ENCODE measurements around the gene KBTBD4.
"Not testable (repeated sequence)": the region's sequence is repeated elsewhere in the genome, so short reads cannot be mapped to it uniquely, and the experiment has no call there.

The KBTBD4 gene

DNA sequence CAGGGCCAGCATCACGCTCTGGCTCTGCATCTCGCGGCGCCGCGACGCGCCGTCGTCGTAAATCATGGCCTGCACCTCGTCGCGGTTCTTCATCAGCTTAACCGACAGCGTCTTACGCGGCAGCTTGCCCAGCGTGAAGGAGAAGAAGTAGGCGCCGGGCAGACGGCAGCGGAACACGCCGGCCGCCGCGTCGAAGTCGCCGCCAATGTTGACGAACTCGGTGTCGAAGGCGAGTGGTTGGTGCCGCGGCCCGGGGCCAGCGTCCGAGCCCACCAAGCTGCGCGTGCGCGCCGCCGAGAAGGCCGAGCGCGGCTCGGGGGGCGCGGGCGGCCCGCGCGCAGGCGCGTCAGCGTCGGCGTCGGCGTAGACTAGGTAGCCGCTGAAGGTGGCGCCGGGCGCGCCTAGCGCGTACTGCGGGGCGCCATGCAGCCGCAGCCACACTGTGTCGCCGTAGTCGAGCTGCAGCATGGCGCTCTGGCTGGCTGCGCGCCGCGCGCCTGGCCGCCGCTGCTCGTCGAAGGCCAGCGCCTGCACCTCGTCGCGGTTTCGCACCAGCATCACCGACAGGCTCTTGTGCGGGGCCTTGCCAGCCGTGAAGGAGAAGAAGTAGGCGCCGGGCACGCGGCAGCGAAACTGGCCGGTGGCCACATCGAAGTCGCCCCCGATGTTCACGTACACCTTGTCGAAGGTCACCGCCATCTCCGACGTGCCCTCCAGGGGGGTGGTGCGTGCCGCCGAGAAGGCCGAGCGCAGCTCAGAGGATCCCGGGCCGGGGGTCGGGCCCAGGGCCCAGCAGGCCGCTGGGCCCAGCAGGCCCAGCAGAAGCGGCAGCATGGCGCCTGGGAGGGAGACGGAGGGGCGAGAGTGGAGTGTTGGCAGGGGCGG lies 11.4 kb upstream of the KBTBD4 start:
- no peak for FAIRE-seq

DNA sequence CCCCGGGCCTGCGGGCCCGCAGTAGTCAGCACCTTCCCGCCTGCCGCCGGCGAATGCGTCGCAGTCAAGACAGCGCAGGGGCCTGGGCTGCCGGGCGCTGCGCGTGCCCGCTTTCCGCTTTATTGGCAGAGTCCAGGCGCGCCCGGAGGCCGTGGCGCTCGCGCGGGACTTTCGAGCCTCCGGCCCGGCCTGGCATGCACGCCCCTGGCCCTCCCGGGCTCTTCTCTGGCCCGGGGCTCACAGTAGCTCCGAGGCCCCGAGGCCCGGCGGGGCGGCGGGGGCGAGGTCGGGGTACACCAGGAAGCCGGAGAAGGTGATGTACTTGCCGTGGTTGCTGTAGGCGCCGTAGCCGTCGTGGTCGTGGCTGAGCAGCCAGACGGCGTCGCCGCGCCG lies 10.8 kb upstream of the KBTBD4 start:
- no peak for FAIRE-seq

DNA sequence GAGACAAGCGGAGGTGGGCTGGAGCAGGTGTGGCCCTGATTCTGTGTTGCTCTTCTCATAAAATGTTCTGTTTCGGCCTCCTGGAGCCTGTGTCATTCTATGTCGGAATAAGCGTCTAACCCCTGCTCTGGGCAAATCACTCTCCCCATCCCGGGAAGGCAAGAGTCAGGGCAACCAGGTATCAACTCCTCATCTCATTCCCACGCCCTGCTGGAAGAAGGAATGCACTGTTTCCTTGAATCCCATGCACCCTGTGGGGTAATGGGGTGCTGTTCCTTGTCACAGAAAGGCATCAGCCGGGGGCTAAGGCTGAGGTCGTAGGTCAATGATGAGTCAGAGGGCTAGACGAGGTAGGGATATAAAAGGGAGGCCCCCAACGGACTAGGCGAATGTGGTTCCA lies 10.3 kb upstream of the KBTBD4 start:
- FAIRE-seq: no peak

DNA sequence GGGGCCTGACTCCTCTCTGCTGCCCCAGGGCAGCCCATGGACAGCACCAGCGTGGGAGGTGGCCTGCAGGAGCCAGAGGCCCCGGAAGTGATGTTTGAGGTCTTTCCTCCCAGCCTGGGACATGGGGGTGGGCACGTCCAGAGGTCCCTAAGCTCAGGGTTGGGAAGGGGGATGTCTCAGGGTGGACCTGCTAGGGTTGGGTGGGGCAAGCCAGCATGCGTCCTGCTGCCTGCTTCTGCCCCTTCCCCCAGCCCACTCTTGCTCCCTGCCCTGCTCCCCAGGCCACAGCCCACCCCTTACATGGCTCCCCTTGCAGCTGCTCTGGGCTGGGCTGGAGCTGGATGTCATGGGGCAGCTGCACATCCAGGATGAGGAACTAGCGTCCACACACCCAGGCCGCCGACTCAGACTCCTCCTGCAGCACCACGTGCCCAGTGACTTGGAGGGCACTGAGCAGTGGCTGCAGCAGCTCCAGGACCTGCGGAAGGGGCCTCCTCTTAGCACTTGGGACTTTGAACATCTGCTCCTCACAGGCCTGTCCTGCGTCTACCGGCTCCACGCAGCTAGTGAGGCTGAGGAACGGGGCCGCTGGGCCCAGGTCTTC lies 9.1 kb upstream of the KBTBD4 start:
- FAIRE-seq: no peak

DNA sequence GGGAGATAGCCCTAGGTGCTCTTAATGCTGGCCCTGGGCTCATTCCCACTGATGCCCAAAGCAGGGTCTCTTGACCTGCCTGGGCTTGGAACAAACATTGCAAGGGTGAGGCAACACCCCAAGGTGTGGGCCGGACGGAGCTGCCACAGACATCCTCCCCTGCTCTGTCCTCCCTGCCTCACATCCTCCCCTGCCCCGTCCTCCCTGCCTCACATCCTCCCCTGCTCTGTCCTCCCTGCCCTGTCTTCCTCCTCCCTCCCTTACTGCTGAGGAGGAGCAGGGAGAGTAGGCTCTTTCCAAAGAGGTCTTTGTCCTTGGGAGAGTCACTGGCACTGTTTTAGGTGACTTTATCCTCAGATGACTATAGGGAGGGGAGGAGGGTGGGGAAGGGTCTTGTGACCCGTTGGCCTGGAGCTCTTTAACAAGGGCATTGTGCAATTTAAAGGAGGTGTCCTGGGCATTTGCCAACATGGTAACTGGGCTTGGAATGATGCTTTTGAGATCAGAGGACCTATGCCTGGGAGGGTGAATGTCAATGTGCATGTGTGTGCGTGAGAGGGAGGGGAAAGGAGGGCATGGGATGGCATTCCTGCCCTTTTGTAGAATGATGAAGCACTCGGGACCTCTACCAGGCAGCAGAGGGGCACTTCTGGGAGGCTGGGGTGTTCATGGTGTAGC lies 8.4 kb upstream of the KBTBD4 start:
- FAIRE-seq: no peak

DNA sequence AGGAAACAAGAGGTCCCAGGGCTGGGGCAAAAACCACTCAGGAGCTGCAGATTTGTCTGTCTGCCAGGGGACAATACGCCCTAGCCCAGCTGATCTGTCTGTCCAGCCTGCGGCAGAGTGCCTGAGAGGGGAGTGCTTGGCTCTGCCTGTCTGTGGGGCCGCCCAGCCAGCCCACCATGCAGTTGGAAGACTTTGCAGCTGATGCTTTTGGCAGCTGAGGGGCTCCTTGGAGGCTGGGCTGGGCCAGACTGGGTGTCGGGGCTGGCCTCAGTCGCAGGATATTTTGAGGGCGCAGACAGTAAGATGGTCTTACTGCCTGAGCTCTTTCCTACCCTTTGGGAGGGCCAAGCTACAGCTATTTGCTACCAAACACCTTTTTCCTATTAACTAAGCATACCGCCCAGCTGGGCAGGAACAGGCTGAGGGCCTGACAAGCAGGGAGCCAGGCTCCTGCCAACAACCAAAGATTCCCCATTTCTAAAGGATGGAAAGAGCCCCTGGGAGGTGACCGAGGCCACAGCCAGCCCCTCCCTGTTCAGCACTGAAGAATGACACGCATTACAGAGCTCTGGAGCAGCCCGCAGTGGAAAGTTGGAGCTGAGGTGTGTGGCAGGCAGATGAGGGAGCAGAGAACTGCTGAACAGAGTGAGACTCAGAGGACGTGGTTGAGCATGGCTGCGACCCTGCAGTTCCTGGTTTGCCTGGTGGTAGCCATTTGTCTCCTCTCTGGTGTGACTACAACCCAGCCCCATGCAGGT lies 7.5 kb upstream of the KBTBD4 start, which contains the start of gene FAM180B:
TSS of gene FAM180B (plus strand) at position 581 of the 758 bp plus-strand sequence. CDS start at position 672, 91 bp downstream.
- FAIRE-seq: no peak

DNA sequence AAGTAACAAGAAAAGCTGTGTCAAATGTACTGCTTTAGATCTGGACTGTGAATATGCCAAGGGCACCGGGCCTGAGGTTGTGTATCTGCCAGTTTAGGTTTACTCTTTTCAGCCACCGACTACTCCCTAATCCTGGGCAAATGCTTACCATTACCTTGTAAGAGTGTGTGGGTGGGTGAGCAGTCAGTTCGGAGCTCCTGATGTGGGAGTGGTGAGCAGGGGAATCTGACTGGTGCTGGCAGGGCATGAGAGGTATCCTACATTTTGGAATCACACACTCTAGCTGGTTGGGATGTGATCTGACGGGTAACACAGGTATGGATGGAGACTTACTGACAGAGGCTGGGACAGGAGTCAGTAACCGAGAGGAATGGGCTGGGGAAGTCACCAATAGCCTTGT lies 5.1 kb upstream of the KBTBD4 start:
- no peak for FAIRE-seq

DNA sequence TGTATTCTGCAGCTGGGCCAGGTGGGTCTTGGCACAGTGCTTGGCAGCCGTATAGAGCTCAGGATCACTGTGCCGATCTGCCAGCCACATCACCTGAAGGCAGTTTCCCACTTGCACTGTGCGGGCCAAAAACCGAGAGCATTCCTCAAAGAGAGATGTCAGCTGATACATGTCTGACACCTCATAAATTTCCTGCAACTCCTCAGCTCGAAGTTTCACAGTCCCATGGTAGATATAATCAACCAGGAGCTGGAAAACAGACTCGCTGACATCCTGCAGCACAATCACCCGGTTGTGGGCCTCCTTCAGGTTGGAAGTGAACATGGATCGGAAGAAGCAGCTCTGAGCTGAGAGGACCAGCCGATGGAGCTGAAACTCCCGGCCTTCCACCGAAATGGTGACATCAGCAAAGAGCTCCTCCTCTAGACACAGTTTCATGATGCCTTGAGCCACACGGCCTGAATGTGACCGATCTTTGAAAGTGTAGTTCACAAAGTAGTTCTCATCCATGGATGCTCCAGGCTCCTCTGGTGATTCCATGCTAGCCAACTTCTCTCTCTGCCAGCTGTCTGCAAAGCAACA lies 1.2 kb downstream of the KBTBD4 start:
- FAIRE-seq: no peak

DNA sequence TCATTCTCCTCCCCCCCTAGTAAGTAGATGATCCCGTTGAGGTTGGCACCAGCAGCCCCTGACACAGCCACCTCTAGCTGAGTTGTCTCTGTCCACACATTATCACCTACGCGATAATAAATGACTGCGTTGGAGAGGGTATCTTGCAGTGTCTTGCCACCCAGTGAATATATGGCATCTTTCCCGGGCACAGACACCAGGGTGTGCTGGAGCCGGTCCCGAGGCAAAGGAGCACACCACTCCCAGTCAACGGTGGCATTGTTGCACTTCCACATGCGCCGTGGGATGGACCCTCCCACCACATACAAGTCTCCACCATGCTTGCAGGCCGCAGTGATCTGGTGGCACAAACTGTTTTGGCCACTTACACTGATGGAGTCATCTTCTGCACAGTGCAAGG lies 5.4 kb downstream of the KBTBD4 start:
- no peak for FAIRE-seq

DNA sequence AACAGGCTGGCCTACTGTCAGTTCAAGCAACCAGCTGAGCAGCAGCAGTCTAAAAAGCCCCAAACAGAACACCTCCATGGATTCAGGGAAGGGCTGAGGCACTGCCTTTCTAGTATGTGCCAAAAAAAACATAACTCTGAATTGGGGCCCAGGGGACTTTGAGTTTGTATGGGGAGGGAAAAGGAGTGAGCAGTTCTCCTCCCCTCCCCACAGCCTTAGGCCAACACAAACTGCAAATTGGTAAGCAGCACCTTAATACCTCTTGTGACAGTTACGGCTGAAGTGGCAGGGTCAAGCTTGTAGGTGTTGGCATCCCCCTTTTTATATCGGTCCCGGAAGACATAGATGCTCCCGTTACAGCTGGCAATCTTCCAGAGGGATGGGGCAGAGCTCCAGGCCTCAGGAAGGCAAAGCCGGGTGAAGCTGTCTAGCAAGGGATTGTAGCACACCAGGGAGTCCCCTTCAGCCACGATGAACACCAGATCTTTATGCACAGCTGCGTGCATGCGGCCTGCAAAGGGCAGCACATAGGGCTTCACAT lies 6.0 kb downstream of the KBTBD4 start:
- FAIRE-seq: no peak

DNA sequence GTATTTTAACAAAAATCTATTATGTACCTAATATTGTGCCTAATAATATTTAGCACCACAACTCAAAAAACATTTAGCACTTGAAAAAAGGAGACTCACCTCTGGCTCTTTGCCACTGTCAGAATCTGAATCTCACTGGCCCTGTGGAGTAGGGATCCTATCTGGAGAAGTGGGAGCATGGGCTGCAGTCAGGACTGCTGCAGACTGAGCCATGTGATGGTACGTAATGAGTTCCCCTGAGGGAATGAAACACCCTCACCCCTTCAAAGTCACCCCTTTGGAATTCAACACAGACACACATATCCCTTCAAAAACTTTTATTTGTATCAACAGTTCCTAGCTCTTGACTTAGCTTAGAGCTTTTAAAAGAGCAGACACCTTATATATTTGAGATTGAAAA lies 6.9 kb downstream of the KBTBD4 start:
- no peak for FAIRE-seq

DNA sequence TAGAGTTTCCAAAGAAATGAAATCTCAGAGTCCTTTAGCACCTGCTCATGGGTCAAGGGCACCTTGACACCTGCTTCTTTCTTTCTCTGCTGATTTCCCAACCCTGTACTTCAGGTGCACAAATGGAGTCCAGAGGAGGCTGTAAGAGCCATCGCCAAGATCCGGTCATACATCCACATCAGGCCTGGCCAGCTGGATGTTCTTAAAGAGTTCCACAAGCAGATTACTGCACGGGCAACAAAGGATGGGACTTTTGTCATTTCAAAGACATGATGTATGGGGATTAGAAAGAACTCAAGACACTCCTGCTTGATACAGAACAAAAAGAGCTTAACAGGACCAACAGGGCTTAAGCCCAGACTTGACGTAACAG lies 7.4 kb downstream of the KBTBD4 start:
- FAIRE-seq: no peak

DNA sequence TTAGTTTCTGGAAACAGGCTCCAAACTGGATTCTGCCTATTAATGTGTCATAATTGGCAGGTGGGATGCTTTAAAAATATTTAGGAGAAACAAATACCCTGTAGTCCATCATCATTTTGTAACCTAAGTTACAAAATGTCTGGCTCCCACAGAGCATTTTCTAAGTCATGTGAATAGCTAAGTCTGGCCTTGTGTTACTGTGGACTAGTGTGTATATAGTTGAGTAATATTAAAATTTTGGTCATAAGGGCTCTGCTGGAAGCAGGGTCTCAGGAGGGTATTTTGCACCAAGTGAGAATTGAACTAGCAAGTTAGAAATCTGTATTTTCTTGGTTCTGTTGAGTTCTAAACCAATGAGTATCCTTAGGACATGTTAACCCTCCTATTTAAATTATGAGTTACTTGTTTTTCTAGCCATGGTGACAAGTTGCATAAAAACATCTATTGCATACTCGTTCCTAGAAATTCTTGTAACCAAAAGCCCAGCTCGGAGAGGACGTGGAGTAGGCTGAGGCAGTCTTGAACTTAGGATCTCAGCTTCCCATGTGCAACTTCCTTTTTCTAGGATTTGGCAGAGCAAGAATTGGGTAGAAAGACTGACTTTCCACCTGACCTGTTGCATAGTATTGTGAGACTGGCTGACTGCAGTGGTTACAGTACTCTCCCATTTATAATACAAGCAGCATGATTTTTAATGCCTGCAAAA lies 8.0 kb downstream of the KBTBD4 start:
- FAIRE-seq: no peak

DNA sequence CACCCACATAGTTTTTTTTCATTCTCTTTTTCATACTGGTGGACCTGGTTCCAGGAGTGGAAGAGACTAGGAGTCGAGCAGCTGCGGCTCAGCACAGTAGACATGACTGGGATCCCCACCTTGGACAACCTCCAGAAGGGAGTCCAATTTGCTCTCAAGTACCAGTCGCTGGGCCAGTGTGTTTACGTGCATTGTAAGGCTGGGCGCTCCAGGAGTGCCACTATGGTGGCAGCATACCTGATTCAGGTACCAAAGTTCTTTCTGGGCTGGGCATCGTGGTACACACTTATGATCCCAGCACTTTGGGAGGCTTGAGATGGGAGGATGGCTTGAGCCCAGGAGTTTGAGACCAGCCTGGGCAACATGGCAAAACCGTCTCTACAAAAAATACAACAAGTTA lies 9.1 kb downstream of the KBTBD4 start:
- FAIRE-seq: no peak

DNA sequence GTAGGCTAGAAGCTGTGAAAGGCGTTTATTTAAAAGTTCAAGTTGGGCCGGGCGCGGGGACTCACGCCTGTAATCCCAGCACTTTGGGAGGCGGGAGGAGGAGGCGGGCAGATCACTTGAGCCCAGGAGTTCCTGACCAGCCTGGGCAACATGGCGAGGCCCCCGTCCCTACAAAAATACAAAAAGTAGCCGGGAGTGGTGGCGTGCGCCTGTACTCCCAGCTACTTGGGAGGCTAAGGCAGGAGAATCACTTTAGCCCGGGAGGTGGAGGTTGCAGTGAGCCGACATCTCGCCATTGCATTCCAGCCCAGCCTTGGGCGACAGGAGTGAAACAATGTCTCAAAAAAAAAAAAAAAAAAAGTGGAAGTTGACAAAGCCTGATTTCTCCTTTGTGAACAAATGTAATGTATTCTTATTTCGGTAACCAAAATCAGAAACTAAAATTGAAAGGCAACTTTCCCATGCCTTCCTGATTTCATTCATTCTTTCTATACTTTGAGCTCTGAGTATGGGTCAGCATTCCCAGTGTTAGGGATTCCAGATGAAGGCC lies 12.5 kb downstream of the KBTBD4 start:
- no peak for FAIRE-seq

DNA sequence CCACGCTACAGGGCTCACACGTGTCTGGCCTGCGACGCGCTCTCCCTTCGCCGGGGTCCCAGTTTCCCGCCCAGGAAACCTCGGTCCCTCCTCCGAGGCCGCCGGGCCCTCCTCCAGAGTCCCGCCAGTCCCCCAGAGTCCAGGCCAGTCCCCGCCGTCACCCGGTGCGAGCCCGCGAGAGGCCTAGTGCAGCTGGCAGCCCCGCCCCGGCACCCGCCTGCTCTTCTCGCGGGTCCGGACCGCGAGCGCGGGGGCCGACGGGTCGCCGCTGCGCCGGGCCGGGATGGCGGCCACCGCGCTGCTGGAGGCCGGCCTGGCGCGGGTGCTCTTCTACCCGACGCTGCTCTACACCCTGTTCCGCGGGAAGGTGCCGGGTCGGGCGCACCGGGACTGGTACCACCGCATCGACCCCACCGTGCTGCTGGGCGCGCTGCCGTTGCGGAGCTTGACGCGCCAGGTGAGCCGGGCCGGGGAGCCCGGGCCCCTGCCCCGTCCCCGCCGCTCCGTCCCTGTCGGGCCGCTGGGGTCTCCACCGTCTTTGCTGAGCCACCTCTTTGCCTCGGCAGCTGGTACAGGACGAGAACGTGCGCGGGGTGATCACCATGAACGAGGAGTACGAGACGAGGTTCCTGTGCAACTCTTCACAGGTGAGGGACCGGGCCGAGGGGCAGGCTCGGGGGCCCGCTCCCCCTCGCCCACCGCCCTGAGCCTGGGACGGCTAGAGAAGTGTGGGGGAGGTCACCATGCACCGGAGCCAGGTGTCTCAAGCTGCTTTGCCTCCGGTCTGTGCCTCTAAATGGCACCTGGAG lies 13.2 kb downstream of the KBTBD4 start, which contains the start of gene PTPMT1:
TSS of gene PTPMT1 (plus strand) at position 260 of the 809 bp plus-strand sequence. CDS start at position 284, 24 bp downstream.
- FAIRE-seq: no peak

DNA sequence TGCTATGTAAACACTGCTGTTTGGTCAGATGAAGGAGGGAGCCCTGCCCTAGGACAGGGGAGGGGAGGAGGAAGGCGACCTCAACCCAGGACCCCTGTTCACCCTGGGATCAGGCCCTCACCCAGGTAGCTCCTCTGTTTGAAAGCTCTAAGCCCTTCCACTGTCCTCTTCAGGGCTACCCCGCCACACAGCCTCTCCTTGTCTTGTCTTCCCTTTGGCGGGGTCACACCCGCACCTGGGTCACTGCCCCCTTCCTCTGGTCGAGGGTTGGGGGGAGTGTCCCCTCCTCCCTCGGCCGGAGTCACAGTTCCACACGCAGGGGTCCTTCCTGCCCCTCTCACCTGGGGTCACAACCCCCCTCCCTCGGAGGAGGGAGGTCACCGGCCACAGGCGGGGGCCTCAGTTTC lies 13.8 kb downstream of the KBTBD4 start:
- no peak for FAIRE-seq

DNA sequence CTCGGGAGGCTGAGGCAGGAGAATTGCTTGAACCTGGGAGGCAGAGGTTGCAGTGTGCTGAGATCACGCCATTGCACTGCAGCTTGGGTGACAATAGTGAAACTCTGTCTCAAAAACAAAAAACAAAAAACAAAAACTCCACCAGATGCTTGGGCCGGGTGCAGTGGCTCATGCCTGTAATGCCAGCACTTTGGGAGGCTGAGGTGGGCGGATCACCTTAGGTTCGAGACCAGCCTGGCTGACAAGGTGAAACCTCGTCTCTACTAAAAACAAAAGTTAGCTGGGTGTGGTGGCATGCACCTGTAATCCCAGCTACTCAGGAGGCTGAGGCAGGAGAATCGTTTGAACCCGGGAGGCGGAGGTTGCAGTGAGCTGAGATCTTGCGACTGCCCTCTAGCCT lies 14.4 kb downstream of the KBTBD4 start:
- not testable (repeated sequence) for FAIRE-seq

DNA sequence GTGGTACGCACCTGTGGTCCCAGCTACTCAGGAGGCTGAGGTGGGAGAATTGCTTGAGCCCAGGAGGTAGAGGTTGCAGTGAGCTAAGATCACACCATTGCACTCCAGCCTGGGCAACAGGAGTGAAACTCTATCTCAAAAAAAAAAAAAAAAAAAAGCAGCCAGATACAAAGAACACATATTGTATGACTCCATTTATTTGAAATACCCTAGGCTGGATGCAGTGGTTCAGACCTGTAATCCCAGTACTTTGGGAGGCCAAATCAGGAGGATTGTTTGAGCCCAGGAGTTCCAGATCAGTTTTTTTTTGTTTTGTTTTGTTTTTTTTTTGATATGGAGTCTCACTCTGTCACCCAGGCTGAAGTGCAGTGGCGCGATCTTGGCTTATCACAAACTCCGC lies 16.4 kb downstream of the KBTBD4 start:
- not testable (repeated sequence) for FAIRE-seq

DNA sequence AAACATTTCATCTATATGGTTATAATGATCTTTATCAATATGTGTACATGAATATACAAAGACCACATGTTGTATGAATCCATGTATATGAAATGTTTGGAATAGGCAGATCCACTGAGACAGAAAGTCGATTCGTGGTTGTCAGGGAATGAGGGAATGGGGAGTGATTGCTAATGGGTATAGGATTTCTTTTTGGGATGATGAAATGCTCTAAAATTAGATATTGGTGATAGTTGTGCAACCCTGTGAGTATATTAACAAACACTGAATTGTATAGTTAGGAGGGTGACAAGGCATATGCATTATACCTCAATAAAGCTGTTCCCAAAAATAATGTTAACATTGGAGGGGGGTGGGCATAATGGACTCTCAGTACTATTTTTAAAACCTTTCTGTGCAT lies 18.3 kb downstream of the KBTBD4 start:
- no peak for FAIRE-seq

Data from colon (tissue), 2 donors.